CD4-positive, alpha-beta T cell treated with Interleukin-17A for 1 hour (primary cell): ENCODE data around the gene TRIM39.
"Not testable (repeated sequence)": the region's sequence is repeated elsewhere in the genome, so short reads cannot be mapped to it uniquely, and the experiment has no call there.

Experiments
- DNase-seq: peaks from one replicate; pipeline ENCODE4 v3.0.0-alpha.2; 2020

Gene TRIM39

DNA sequence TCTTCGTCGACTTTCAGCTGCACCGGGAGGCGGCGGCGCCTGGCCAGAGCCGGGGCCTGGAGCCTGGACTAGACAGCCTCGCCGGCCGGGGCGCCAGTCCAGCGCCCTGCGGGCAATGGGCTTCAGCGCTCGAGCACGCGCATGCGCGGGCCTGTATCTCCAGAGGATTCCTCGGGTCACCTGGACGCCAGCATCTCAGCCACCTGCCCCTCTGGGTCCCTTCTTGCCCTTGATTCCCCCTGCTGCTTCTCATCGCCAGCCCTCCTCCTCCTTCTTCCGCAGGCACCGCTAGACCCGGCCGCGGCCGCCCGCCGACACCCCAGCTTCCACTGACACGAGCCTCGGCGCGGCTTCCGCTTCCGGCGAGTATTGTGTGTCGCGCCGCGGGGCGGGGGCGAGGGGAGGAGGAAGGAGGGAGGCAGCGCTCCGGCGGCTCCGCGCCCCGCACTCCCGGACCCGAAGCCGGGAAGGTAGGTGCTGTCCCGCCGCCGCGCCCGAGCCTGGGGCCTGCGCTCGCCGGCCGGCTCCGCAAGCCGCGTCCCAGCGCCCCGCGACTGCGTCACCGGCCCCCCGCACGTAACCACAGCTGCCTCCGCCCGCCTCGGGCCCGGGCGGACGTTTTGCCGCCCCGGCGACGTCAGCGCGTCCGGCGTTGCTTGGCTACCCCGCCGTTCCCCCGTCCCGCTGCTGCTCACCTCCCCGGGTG lies at the start of gene TRIM39:
Gene TRIM39, plus strand, starts transcription at position 402 of the 706 bp plus-strand sequence. CDS start 2,391 bp downstream, outside the sequence.
- peak; percentile 93 for DNase-seq

- not testable (repeated sequence) for DNase-seq
Measured at GRCh38 chr6:30280988-30281387, 45.7 kb upstream of the TRIM39 start.

- no peak for DNase-seq
Measured at GRCh38 chr6:30282522-30282921, 44.2 kb upstream of the TRIM39 start.

- DNase-seq: no peak
Measured at GRCh38 chr6:30283761-30284160, 43.0 kb upstream of the TRIM39 start.

GRCh38 chr6:30287139-30287538 lies 39.6 kb upstream of the TRIM39 start:
- DNase-seq: no peak

DNA sequence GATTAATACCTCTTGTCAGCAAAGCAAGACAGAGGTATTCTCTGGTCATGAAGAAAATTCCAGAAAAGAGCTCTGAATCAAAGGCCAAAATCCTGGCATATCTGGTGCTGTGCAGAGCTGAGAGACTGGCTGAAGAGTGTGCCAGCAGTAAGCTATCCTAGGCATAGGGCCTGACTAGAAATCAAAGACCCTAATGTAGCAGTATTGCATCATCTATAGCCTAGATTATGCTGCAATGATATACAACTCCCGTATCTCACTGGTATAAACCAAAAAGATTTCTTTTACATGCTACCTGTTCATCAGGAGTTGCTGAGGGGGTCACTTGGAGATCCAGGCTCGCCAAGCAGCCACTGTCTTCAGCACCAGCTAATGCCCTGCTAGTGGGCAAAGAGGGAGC lies 30.9 kb upstream of the TRIM39 start:
- DNase-seq: no peak

GRCh38 chr6:30304002-30304401 lies 22.7 kb upstream of the TRIM39 start:
- DNase-seq: no peak

GRCh38 chr6:30311101-30311500 lies 15.6 kb upstream of the TRIM39 start:
- no peak for DNase-seq

DNA sequence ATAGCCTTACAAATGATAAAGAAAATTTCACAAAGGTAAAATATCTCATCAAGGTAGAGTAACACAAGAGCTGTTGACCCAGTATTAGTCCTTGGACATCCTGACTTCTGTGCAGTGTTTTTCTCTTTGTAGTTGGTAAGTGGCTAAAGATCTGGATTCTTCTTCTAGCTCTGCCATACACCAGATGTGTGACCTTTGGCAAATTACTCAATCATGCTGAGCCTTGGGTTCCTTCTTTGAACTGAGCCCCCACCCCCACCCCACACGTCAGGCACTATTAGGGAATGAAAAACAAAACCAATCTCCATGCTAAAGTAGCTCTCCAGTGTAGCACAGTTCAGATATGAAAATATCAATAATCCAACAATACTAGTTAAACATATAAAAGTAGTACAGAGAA lies 15.1 kb upstream of the TRIM39 start:
- no peak for DNase-seq

DNA sequence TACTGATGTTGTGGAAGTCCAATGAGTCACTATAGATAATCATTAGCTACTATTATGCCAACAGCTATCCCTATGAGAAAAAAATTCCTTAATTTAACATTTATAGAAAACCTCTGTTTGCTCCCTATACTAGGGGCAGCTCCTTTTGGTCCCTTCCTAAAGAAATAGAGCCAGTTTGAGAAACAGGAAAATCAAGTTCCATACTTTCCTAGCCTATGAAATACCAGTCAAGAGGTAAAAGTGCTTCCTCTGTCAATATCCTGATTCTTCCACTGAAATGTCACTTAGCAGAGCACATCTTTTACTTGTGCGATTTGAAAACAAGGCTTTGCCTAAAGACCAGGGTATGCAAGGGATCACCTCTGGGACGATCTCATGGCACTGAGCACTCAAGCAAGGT lies 14.5 kb upstream of the TRIM39 start:
- DNase-seq: no peak

DNA sequence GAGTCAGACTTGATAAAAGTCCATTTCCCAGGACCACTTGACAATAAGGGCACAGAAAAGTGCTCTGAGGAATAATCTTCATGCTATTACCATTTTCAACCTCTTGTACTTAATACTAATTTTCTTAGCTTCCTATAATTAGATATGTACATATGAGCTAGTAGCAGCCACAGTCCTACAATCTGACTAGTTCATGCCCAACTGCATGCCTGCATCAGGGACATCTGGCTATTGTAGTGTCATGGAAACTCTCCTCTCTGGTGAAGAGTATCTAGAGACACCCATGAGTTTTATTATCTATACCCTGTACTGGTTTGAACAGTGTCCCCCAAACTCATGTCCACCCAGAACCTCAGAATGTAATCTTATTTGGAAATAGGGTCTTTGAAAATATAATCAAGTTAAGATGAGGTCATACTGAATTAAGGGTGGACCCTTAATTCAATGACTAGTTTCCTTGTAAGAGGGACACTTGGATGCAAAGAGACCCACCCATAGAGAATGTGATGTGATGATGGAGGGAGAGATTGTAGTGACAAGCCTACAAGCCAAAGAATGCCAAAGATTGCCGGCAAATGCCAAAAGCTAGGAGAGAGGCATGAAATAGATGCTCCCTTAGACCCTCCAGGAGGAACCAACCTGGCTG lies 13.9 kb upstream of the TRIM39 start:
- DNase-seq: no peak

DNA sequence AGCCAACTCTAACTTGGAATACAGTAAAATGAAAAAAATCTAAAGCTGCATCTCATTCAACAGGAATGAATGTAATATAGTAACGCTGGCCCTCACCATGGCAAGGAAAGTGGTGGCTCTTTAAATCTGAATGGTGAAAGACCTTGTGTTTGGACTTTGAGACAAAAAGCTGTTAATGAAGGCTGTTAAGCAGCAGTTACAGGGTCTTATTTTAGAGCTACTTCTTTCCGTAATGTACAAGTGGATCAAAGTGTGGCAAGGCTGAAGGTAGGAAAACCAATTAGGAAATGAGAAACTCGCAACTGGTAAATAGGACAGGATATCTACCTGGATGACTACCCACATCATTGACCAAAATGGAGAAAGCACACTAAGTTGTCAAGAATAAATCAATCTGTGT lies 11.6 kb upstream of the TRIM39 start:
- DNase-seq: no peak

DNA sequence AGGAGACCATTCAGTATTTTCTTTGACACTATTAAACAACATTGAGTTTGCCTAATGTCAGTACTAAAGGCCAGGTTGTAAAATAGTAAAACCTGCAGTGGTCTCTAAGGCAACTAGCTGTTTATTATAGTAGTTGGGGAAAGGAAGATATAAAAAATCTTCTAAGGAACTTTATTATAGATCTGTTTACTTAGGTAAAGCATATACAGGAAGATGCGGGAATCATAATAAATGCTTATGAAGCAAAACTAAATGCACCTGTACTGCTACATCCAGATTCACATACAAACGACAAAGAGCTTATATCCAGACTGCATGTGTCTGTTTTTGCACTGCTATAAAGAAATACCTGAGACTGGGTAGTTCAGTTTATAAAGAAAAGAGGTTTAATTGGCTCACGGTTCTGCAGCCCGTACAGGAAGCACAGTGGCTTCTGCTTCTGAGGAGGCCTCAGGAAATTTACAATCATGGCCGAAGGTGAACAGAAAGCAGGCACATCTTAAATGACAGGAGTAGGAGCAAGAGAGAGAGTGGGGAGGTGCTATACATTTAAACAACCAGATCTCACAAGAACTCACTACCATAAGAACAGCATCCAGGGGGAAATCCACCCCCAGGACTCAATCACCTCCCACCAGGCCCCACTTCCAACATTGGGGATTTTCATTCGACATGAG lies 8.7 kb upstream of the TRIM39 start:
- peak; percentile 17 for DNase-seq

GRCh38 chr6:30319146-30319835 lies 7.4 kb upstream of the TRIM39 start:
- no peak for DNase-seq

GRCh38 chr6:30321692-30322388 lies 4.9 kb upstream of the TRIM39 start:
- DNase-seq: no peak

- DNase-seq: peak; percentile 25
Measured at GRCh38 chr6:30322527-30323501, 3.9 kb upstream of the TRIM39 start.

DNA sequence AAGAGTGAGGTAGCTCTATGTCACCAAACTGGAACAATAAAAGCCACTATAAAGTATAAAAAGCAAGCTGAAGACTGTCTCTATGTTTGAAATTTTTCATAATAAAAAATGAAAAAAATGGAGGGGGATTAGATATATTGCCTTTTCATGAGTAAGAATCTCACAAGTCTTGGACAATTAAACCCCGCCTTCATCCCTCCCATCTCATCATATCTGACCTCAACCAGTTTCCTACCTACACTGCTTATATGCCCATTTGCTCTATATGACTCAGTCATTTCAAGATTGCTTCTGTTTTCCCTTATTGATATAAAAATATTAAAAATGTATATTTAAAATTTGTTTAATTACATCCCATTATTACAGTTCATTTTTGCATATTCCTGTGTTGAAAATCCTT lies 2.9 kb upstream of the TRIM39 start:
- peak; percentile 28 for DNase-seq

DNA sequence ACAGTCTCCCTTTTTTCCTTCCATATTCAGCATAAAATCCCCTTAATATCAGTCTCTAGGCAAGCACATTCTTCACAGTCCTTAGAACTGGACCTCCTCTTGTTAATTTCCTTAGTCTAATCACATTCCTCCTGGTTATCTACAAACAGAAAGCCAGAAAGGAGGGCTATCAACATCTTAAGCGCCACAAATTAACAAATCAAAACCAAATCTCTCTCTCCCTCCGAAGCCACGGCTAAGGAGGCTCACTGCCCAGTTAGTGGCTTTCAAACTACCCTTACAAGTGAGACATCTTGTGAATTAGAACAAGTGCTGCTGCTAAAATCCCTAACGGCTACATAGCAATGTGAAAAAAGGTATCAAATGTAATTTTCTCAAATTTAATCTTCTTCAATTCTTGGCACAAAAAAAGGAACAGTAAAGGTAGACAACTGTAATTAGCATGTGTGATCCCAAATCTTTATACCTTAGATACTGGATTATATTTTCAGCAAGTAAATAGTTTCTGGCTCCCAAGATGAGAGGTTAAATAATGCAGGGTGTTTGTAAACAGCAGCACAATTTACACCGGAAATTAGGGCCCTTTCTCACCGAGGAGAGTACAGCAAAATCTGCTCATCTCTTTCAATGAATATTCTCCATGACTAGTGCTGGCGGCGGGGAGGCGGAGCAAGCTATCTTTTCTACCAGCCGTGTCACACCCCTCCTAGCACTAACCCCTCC lies 1.4 kb upstream of the TRIM39 start:
- DNase-seq: peak; percentile 93

- peak; percentile 87 for DNase-seq
Measured at GRCh38 chr6:30325873-30326525, 728 bp upstream of the TRIM39 start.

GRCh38 chr6:30327232-30327746 lies 562 bp downstream of the TRIM39 start:
- no peak for DNase-seq
